ENCODE results near the gene RPH3AL.
"Not testable (repeated sequence)": the region's sequence is repeated elsewhere in the genome, so short reads cannot be mapped to it uniquely, and the experiment has no call there.

The RPH3AL gene

DNA sequence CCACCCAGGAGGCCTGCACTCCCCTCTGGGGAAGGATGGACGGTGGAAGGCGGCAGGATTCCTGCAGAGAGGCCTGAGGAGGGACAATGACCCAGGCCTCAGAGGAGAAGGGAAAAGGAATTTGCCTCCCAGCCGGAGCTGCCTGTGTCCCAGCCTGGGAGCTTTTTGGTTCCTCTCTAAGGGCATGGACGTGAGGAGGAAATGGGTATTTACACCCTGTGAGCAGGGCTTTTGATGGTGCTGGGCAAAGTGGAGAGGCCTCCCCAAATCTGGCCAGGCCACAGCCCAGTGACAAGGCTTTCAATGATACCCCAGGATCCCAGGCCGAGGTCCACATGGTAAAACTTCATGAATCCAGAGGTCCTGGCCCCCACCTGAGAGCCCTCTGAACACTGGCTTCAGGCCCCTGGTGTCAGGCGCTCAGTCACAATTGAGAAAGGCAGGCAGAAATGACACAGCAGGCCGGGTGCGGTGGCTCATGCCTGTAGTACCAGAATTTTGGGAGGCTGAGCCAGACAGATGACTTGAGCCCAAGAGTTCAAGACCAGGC is 115.1 kb downstream of the RPH3AL start:
- DNase-seq (ENCODE audit: low spot score): no peak

DNA sequence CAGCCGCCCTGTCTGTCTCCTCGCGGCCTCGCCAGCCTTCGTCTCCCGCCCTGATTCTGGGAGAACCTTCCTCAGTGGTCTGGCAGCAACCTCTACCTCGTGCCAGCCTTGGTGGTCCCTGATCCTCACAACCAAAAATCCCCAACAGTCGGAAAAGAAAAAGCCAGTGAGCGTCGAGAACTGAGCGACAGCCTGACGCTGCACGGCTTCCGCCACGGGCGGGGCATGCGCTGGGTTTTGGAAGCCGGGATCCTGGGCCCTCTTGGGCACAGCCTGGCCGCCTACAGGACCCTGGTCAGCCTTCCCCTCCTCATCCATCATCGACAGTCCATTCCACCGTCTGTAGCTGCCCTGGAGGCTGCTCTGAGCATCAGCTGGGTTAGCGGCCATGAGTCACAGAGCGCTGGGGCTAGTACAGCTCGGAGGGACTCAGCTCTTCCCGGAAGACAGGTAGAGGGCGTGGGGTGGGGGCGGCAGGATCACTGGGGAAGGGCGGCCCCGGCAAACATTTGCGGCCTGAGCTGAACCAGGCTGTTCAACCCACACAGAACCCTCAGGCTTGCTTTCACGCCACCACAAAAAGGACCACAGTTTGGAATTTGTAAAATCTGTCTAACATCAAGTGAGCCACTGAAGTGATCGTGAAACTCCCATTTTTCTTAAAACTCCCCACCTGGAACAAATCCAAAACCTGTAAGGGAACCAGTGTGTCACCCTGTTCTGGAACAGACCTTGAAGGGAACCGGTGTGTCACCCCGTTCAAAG is 115.8 kb downstream of the RPH3AL start:
- DNase-seq (ENCODE audit: low spot score): no peak

DNA sequence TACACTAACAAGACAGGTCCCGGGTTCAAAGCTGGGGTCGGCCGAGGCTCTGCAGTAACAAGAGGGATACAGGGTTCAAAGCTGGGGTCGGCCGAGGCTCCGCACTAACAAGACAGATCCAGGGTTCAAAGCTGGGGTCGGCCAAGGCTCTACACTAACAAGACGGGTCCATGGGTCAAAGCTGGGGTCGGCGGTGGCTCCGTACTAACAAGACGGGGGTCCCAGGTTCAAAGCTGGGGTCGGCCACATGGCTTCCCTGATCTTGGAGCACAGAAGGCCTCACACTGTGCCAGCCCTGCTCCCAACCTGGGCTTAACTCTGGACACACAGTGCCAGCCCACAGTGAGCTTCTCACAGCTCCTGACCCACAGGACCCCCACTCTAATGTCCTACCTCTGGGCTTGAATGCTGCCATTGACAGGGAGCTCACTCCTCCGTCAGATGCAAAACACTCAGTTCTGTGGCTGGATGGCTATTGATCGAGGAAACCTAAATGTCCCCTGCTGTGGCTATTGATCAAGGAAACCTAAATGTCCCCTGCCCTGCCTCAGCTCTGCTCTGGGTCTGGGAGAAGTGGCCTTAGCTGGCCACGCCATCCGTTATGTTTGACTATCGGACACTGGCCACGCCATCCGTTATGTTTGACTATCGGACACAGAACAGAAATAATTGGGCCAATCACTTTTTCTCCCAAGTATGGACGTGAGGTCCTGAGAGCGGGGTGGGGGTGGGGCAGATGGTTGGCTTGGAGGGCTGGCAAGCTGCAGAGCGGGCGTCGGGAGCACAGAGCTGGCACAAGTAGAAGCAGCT is 116.6 kb downstream of the RPH3AL start:
- no peak for DNase-seq (ENCODE audit: low spot score)

DNA sequence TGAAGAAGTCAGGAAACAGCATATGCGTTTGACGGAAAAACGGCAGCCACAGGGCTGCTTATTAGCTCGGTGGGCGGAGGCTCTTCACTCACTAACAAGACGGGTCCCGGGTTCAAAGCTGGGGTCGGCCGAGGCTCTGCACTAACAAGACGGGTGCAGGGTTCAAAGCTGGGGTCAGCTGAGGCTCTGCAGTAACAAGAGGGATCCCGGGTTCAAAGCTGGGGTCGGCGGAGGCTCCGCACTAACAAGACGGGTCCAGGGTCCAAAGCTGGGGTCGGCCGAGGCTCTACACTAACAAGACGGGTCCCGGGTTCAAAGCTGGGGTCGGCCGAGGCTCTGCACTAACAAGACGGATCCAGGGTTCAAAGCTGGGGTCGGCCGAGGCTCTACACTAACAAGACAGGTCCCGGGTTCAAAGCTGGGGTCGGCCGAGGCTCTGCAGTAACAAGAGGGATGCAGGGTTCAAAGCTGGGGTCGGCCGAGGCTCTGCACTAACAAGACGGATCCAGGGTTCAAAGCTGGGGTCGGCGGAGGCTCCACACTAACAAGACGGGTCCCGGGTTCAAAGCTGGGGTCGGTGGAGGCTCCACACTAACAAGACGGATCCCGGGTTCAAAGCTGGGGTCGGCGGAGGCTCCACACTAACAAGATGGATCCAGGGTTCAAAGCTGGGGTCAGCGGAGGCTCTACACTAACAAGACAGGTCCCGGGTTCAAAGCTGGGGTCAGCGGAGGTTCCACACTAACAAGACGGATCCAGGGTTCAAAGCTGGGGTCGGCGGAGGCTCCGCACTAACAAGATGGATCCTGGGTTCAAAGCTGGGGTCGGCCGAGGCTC is 117.4 kb downstream of the RPH3AL start:
- not testable (repeated sequence) for DNase-seq (ENCODE audit: low spot score)

DNA sequence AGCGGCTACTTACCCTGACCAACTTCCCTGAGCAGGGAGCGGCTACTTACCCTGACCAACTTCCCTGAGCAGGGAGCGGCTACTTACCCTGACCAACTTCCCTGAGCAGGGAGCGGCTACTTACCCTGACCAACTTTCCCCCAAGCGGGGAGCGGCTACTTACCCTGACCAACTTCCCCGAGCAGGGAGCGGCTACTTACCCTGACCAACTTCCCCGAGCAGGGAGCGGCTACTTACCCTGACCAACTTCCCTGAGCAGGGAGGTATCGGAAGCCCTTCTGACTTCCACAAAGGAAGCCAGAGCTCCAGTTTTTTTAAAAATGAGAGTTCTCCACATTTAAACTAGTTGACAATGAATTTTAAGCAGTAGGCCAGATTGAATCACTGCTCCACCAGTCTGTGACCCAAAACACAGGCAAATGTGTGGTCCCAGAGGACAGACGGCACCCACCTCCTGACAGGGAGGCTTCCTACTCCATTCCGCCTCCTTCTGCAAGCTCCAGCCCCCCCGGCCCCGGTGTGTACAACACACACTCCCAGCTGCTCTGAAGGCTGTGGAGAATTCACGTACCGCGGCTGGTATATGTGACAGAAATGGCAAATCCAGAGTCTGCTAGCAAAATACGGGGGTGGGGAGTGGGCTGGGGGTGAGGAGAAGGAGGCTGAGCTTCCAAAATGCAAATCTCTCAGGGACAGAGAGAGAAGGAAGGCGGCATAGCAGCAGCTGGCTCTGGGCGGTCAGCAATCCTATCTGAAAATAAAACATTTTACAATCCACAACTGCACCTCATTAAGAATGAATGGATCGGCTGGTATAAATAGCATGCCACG is 118.2 kb downstream of the RPH3AL start:
- not testable (repeated sequence) for DNase-seq (ENCODE audit: low spot score)

DNA sequence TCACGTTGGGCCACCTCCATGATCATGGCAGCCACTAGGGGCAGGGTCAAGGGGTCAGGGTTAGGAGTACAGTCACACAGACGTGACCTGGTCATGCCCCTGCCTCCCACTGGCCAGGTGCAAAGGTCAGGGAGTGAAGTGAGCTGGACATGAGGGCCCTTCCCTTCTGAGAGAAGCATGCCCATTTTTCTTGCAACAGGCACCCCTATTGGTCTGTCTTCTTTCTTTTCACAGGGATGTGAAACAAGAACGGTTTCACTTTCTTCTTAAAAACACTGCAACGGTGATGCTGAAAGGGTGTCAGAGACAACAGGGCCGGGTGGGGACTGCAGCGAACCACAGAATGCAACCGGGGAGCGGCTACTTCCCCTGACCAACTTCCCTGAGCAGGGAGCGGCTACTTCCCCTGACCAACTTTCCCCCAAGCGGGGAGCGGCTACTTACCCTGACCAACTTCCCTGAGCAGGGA is 119.1 kb downstream of the RPH3AL start:
- no peak for DNase-seq (ENCODE audit: low spot score)

DNA sequence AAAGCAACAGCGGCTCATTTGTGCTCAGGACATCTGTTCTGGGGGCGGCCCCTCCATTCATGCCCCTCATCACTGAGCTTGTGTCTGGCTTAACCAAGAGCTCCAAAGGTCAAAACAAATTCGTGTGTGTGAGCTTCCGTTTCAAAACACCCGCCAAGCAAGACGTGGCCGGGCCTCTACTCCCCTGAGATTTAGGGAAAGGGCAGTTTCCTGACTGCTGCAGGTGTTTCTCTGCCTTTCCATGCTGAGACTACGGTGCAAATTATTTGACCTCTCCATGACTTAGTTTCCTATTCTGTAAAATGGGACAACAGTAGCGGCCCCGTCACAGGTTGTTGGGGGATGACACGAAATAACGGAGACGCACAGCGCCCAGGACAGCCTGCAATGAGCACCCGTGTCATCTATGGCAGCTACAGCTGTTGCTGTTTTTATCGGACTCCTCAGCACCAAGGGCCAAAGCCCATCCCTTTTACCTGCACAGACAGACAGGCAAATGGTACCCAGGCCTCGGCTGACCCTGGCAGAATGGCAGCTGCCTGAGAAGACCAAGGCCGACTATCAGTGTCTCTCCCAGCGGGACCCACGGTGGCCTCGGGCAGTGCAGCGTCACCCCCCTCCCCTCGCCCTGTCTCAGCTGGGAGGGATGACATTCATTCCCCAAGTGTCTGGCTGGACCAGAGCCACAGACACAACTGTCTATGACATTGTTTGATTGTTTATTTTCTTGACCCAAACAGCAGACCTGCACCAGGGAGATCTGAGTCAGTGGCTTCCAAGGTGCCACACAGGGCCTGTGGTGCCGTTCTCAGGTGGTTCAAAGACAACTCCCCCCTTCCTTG is 120.4 kb downstream of the RPH3AL start:
- no peak for DNase-seq (ENCODE audit: low spot score)

DNA sequence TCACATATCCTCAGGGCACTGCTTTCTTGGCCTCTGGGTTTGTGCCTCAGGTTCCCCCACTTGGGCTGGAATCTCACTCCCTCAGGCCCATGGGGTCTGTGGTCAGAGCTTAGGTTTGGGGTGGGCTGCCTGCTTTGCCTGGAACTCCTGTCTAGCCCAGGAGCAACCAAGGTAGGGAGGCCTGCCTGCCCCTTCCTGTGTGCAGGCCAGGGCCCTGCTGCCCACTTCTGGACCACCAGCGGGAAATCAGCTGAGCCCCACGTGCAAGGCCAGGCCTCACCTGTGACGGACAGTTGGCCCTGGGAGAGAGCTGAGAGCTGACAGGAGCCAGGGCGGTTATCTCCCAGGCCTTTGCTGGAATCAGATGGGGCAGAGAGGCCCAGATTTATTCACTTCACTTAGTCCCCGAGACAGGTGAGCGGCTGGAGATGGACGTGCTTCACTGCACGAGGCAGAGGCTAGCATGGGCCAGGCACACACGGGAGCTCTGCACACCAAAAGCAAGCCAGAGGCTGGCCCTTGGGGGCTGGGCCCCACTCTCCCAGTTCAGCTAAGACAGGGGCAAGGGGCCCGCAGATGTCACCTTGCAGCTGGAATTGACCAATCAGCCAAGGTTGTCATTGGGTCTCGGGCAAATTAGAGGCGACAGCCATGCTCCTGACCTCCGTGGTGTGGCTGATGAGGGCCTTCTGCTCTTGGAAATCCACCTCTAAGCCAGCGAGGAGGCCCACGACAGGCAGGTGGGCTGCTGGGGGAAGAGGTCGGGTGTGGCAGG is 121.2 kb downstream of the RPH3AL start:
- DNase-seq (ENCODE audit: low spot score): no peak

DNA sequence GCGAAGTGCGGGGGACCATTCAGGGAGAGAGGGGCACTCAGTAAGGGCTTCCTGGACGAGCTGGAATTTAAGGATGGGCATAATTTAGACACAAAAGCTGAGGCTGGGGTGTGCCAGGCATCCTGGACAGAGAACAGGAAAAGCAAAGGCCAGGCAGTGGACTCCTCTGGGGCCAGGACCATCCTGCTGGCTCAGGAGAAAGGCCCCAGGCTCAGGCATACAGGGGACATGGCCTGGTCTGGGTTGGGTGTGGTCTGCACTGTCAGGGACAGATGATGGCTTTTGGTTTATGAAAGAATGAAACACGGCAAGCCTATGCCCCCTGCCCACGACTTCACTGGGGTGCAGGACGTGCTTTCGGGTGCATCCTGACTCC is 122.2 kb downstream of the RPH3AL start:
- no peak for DNase-seq (ENCODE audit: low spot score)

DNA sequence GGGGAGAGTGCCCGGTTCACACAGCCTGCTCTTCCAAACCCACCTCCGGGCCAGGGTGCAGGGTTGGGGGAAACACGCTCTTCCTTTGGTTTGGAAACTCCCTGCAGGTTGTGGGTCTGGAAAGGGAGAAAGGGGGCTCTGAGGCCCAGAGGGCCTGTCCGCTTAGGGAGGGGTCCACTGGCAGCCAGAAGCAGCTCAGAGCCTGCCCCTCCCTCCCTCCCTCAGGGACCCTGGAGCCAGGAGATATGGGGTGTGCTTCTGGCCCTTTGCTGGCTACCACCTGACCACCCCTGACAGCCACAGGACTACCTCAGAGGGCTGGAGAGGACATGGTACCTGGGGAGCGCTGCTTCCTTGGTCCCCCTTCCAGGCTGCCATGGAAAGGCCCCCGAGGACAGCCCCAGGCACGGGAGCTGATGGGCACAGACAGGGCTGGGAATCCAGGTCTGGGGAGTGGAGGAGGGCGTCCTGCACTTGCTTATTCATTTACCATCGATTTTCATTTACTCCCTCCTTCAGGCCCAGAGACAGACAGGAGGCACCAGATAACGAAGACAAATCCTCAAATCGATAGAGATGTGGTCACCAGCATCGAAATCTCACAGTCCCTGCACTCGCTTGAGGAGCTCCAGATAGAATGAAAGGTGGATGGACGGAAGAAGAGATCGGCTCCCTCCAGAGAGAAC is 122.8 kb downstream of the RPH3AL start:
- no peak for DNase-seq (ENCODE audit: low spot score)

DNA sequence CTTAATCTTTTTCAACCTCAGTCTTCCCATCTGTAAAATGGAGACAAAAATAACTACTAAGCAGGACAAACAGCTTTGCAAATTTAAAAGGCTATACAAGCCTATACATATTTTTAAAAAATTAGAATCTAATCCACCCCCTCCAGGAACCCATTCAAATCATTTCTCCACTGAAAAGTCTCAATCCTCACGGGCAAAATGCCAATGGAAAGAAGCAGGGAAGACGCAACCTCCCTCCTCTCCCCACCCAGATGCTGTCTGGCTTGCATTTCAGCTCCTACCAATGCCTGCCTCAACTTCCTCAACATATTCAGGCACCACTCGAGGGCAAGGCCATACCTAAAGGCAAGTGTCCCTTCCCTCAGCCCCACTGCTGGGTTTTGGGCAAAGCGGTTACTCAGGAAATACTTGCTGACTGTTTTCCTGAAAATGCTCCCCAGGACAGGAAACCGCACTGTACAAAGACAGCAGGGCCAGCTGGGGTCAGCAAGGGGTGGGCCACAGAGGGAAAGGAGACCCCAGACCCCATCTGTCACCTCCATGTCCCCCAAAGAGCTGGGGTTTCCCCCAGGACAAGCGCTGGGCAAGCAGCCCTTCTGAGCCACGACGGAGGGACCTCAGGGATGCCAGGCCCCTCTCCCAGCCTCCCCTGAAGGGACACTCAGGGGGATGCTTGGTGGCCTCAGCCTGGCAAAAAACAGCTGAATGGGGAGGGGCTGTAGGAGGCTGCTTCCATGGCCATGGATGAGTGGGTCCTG is 123.5 kb downstream of the RPH3AL start:
- no peak for DNase-seq (ENCODE audit: low spot score)

DNA sequence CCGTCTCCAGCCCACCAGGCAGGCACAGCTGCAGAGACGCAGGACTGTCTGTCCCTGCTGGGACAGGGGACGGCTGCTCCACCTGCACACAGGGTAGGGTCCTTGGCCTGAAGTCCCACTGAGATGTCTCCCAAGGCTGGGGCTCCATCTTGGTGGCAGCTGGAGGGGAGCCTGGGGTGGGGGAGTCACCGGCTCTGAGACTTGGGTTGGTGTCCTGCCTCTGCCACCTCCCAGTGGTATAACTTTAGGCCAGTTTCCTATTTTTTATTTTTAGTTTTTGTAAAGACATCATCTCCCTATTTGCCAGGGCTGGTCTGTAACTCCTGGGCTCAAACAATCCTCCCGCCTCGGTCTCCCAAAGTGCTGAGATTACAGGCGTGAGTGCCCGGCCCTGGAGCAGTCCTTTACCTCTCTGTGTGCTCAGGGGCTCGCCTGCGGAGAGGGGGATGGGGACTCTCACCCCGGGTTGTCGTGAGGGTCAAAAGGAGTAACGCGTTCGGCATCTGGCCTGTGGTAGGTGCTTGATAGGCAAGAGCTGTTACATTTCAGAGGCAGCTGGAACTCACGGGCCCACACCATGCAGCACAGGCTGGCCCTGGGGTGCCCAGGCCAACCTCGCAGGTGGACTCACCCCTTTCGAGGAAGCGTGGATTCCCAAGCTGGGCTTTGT is 124.5 kb downstream of the RPH3AL start:
- DNase-seq (ENCODE audit: low spot score): no peak

DNA sequence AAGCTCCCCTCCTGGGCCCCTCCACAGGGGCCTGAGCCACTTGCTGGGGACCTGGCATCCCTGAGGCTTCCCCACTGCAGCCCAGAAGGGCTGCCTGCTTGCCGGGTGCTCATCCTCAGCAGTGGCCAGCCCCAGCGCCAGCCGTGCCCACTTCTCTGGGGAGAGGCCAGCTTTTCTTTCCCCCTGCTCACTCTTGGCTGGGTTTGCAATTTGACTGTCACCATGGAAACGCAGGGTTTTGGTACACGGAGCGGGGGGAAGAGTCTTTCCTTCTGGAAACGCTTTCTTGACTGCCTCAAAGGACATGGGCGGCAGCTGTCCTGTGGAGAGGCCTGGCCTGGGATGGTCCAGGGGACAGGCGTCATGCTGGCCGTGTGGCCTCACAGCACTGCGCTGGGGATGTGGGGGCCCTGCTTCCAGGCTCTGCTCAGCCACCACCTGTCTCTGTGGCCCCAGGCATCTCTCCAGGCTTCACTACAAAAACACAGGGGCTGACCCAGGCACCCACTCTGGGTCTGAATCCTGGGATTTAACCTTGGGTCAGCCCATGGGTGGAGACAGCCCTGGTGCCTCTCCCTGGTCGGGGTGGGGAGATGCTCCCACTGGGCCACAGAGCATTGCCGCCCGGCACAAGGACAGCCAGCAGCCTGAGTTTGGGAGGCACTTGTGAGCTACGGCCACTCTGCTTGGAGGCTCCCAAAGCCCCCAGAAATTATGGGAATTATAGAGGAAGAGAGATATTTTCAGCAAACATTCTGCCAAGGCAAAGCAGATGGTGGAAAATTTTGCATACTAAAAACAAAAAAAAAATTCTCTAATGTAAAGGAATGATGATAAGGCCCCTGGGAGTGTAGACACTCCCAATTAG is 125.3 kb downstream of the RPH3AL start:
- no peak for DNase-seq (ENCODE audit: low spot score)

DNA sequence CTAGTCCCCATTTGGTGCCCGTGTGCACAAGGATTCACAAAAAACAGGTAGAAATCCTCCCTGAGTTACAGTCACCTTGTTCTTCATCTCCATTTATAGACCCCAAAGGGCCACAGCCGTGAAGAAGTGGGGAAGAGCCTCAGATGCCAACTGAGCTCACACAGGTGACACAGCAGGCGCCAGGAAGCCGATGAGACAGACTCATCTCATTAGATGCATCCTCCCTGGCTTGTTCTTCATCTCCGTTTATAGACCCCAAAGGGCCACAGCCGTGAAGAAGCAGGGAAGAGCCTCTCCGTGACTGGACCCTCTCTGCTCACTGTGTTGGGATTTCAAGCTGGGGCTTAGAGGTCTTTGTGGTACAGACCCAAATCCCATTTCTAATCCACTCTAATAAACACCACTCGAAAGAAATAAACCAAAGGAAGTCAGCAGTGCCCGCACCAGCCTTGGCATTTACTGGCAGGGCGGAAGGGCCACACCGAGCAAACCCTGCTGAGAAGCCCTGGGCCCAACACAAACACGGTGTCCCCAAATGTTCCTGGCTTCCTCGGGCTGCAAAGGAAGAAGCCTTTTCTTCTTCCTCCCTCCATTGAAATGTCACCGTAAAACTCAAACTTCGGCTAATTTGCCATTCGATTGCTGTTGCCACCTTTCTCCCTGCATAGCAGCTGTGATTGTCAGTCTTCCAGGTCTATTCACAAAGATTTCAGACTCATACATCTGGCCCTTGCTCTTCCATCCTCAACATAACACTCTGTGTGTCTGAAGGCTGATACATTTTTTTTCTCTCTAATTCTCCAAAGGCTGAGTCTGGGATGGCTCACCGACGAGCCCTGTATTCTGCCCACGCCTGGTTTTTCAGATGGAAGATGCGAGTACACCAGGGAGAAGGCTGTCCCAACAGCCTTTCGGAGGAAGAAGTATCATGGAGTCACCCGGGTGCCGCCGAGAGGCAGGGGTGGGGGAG is 126.2 kb downstream of the RPH3AL start:
- no peak for DNase-seq (ENCODE audit: low spot score)

DNA sequence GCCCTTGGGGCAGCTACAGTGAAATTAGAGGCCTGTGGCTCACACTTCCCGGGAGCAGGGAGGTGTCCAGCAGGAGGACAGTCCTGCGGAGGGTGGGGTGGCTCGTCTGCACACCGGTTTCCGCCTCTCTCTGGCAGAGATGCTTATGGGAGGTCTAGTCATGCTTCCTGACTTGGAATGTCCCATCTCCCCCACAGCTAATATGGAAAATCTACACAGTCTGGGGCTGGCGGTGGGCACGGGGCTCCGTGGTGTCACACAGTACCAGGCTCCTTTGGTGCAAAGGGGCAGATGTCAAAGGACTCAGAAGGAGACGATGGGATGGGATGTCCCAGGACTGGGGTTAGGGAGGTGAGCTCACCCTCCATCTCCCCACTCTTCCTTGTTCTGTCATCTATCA is 127.1 kb downstream of the RPH3AL start:
- DNase-seq (ENCODE audit: low spot score): no peak
